Lung microvascular endothelial cell (primary cell): Measurements from ENCODE around the gene BBC3. TPM values are rescaled to one million over a fixed set of nuclear protein-coding genes. Genes with fewer than 3 reads are reported as not detected.

Source experiments
- DNase-seq, 2 donors: peaks; one replicate each; pipeline versions ENCODE4 v3.0.0 to v3.0.0-alpha.2; 2010; ENCODE audit warnings: low read depth in 2 of 2
- total RNA-seq: library from RNA; depleted of rRNA; stranded (reverse); fragments of >200 nt; gene quantifications from 2 replicates; pipeline ENCODE4 v1.2.1, GENCODE V29; 2014

Gene BBC3
- total RNA-seq, 1 donor from 2014 or later: 16.5 TPM

DNA sequence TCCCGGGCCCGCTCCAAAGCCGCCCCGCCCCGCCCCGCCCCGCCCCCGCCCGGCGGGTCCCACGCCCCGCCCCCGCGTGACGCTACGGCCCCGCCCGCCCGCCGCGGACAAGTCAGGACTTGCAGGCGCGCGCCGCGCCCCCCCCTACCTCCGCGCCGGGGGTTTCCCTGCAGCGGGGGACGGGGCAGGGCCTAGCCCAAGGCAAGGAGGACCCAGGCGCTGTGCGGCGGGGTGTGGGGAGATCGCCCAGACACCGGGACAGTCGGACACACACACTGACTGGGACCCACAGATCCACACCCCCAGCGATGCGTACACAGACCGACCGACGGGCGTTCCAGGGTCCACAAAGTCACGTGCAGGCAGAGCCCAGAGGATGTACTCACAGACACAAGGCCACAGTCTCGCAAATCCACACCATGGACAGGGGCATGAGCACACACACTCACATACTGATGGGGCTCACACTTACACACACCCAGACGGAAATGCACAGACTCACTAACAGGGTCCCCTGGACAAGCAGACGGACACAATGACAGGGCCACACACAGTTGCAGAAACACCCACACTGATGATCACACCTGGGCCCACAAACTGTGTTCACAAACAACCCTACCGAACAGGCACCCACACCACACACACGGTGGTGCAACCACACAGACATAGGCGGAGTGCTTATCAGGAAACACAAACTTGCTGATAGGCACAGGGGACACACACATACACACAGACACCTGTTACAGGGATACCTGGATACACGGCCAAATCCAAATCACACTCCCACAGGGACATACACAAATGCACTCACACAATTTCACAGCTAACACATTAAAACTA lies 436 bp upstream of the BBC3 start:
- peak; percentile 91 to 95 for DNase-seq

DNA sequence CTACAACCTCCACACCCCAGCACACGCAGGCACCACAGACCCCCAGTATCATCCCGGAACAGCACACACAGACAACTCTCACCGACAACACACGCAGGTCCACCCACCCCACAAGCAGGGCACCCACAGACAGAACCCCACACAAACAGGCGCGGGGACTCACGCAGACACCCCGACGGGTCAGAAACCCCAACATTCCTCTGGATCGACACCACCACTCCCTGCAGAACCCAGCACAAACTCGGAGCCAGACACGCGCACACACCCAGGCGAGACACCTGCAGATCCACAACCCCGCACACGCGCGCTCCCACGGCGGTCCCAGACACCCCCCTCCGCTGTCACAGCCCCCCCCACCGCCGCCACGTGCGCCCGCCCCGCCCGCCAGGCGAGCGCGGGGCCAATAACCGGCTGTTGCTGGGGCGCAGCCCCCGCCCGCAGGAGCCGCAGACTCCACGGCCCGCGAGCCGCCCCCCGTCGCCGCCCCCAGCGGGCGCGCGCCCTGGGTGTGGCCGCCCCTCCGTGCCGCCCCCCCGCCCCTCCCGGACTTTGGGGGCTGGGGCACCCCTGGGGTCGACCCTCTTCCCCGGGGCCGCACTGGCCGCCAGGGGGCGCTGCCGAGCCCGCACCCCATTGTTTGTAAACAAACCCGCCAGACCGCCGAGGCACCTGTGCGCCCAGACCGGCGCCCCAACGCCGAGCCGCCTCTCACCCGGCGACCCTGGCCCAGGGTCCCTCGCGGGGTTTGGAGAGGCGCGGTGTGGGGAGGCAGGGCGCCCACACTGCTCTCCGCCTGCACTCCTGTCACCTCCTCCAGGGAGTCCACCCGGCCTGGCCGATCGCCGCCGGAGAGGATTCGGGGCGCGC lies 712 bp downstream of the BBC3 start:
- peak; percentile 62 to 71 for DNase-seq

DNA sequence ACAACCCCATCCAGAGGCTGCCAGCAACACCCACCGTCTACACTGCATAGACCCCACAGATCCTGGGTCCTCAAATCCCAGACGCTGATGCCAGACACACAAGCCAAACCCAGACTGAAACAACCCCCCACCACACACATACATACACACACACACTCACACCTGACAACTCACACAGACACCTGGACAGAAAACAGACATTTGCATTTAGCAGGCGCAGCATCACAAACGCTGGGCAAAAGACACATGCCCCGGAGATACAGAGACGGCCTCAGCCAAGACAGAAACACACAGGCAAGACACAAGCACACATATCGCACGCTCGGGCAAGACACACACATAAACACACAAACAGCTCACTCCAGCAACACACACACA lies 1.3 kb downstream of the BBC3 start:
- peak in 1 of 2 donors; percentile 39 for DNase-seq

DNA sequence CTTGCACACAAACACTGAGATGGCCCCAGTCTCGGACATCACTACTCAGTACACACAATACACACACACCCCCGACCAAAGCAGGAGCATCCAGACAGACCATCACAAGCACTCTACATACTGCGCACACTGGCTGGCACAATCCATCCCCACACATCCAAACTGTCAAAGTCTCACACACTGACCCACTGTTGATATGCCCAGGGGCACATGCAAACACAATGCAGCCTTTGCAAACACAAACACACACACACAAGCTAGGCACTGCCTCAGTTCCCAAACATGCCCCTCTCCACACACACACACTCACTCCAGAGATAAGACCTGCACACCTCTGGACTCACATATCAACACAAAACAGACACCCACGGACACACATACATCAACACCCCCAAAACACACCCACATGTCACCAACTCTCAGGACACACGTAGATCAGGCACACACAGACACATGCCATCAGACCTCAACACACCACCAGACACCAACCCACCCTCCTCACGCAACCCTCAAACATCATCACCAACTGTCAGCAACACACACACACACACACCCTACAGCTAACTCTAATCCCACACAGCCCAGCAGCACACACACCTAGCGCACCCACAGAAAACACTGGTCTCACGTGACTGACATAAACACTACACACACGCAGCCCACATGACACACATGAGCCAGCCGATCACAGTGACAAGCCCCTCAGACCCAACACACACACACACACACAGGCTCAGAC lies 1.9 kb downstream of the BBC3 start:
- DNase-seq: peak; percentile 58 to 64

DNA sequence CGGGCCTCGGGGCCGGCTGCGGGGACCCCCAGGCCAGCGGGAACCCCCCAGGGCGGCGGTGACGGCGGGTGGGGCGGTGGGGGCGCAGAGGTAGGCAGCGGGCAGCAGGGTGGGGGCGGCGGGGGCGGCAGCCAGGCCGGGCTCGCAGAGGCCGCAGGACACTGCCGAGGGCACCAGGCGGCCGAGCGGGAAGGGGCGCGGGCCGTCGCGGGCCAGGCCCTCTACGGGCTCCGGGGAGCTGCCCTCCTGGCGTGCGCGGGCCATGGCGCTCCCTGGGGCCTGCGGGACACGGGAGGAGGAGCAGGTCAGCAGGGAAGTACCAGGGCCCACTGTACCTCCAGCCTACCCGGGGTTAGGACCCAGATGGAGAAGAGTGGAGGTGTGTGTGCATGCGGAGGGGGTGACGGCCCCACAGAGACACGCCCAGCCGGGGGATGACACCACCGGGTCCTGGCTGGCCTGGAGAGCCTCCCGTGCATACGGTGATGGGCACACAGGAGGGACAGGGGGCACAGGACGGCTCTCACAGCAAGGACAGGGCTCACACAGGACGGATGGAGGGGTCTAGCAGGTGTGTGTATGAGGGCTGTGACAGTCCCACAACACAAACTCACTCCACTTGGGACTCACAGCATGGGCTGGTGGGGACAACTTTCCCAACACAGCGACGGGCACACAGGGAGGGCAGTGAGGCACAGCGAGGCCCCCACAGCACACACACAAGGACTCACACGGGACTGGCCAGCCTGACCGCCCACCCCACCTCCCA lies 2.6 kb downstream of the BBC3 start:
- DNase-seq: peak; percentile 49 to 62

DNA sequence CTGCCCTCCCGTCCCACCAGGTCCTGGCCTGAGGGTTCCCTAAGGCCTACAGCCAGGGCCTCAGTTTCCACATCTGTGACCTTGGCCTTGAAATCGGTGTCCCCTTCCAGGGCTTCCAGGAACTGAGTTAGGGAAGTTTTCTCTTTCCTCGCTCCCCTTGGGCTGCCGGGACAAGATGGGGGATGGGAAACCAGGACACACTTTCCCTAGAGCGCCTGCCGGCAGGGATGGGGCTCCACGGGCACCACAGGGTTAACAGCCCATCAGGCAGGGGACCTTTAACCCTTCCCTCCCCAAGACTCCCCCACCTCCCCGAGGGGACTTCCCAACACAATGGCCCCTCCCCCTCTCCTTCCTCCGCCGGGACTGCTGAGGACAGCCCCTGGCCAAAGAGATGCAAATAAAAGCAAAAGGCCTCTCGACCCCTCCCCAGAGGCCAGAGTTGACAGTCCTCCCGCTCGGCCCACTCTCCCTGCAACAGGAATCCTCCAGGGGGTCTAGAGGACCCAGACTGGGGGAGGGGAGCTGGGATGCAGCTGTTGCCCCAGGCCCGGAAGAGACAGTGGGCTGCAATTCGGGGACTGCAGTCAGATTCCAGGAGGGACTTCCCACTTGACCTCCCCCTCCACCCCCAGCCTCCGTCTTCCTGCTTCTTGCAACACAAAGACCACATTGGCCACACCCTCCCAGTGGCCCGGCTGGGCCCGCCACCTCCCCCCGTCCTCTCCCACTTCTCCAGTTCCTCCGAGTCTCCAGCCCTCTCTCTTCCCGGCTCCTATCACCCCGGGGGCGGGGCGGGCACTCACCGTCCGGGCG lies 3.4 kb downstream of the BBC3 start:
- DNase-seq: peak; percentile 67 to 93

DNA sequence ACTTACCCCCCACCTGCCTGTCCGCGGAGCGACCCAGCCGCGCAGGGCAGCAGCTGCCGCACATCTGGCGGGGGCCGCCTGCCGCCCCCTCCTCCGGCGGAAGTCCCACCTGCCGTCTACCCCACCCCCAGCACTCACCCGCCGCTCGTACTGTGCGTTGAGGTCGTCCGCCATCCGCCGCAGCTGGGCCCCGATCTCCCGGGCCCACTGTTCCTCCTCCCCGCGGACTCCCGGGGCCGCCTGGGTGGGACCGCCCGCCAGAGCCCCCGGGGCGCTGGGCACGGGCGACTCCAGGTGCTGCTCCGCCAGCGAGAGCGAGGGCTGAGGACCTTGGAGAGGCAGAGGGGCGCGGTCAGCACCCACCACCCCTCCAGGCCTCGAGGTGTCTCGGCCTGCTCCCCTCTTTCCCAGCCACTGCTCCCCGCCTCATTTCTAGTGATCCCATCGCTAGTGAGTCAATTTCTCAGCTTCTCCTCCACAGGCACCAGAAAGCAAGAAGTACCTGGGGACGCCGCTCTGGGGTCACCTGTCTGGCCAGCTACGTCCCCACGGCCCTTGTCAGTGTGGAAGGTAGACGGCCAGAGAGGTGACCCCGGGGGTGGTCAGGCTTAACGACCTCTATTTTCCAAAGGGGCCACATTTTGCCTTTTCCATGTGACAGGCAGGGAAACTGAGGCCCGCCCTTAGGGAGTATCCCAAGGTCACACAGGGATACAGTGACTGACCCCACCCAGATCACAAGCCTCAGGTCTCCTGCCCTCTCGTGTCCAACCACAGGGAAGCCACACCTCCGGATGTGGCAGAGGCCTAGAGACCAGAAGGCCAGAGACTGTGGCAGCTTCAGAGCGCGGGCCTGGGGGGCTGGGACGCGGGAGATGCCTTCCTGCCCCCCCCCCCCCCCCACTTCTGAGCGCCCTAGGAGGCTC lies 4.3 kb downstream of the BBC3 start:
- peak; percentile 59 to 60 for DNase-seq

DNA sequence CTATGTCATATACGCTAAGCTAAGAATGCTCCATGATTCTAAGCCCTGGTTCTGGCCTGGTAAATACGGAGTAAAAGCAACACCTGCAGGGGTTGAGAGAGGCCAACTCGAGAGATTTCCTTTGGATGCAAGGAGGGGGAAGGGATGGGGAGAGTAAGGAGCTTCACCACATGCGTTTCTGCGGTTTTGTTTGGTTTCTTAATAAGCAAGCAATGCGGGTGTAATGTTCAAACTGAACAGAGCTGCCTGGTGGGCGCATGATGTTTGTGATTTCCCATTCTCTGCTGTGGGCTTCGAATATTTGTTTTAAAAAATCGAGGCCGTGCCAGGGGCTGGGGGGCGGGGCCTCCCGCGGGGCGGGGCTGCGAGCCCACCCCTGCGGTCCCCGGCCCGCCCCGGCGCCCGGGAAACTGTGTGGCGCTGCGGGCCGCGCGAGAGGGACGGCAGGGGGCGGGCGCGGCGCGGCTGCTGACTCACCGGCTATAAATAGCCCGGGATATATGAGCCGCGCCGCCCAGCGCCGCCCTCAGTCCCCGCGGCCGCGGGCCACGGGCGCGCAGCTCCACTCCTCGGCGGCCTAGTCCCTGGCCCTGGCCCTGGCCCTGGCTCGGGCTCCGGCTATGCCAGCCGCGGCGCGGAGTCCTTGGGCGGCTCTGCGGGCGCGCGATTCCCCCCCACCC lies 5.1 kb downstream of the BBC3 start:
- DNase-seq: peak; percentile 90 to 92

DNA sequence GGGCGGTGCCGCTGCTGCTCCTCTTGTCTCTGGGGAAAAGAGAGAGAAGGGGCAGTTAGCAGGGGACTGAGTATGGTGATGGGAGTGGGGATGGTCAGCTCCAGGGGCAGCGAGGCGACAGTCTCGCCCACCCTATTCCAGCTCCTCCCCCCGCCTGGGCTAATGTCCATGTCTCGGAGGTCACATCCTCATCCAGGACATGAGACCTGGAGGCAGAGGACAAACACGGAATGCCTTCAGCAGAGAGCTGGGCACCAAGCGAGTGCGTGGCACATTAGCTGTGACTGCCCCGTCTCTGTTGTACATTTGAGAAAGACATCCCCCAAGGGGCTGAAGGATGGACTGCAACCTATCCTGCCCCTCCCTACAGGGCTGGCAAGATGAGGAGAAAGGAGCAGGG lies 9.1 kb downstream of the BBC3 start:
- no peak for DNase-seq

DNA sequence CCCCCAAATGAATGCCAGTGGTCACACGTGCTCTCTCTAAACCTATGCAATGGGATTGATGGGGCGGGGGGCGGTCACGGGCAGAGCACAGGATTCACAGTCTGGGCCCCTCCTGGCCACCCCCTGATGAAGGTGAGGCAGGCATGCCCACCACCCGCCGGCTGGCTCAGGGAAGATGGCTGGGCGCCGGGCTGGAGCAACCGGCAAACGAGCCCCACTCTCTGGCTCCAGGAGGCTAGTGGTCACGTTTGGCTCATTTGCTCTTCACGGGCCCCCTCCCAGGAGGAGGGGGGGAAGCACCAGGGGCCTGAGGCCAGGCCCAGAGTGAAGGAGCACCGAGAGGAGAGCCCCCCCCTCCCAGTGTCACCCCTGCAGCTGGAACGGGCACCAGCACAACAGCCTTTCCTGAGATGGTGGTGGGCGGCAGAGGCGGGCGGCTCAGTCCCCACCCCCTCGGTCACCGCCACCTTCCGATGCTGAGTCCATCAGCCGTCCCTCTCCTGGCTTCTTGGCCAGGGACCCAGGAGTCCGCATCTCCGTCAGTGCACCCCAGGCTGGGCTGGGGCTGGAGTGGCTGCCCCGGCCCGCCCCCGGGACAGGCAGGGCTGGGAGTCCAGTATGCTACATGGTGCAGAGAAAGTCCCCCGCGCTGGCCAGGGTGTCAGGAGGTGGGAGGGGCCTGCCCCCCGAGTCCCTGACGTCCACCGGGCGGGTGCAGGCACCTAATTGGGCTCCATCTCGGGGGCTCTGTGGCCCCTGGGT lies 9.7 kb downstream of the BBC3 start:
- DNase-seq: no peak

DNA sequence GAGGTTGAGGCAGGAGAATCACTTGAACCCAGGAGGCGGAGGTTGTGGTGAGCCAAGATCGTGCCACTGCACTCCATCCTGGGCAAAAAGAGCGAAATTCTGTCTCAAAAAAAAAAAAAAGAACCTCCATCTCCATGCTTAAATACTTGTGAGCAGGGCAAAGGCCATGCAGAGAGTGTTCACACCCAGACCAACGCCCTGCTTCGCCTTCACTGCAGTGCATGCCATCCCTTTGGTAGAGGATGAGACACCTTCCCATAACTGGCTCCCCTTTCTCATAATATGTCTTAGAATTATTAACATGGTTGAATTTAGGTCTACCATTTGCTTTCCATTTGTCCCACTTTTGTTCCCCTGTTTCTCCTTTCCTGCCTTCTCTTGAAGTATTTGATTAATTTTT lies 15.4 kb downstream of the BBC3 start:
- no peak for DNase-seq

DNA sequence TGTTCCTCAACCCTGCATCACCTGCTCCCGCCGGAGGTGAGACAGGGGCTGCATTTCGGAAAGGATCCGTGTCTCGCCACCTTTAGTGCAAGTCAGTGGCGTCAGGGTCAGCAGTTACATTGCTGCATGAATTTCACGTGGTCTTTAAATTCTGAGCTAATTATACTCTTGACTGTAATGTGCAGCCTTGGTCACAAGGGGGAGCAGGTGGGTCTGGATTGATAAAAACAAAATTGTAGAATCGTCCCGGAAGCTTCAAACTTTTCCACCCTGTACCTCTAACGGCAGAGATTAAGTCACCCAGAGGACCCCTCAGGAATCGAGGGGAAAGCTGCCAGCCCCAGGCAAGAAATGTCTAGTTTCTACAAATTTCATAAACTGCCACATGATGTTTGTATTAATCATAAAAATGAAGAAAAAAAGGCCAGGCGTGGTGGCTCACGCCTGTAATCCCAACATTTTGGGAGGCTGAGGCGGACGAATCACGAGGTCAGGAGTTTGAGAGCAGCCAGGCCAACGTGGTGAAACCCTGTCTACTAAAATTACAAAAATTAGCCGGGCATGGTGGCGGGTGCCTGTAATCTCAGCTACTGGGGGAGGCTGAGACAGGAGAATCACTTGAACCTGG lies 20.2 kb downstream of the BBC3 start:
- peak; percentile 79 to 86 for DNase-seq

DNA sequence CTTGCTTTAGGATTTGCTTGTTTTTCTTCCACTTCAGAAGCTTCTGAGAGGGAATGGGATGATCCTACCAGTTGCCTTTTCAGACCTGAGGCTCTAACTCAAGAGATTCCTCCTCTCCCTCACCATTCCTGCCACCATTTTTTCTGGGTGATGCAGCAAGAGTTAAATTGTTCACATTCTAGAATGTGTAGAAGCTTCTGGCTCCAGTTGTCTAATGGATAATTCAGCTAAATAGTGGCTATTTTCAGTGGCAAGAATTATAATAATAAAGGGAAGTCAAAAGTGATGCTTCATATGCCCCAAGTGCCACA lies 20.9 kb downstream of the BBC3 start:
- no peak for DNase-seq

DNA sequence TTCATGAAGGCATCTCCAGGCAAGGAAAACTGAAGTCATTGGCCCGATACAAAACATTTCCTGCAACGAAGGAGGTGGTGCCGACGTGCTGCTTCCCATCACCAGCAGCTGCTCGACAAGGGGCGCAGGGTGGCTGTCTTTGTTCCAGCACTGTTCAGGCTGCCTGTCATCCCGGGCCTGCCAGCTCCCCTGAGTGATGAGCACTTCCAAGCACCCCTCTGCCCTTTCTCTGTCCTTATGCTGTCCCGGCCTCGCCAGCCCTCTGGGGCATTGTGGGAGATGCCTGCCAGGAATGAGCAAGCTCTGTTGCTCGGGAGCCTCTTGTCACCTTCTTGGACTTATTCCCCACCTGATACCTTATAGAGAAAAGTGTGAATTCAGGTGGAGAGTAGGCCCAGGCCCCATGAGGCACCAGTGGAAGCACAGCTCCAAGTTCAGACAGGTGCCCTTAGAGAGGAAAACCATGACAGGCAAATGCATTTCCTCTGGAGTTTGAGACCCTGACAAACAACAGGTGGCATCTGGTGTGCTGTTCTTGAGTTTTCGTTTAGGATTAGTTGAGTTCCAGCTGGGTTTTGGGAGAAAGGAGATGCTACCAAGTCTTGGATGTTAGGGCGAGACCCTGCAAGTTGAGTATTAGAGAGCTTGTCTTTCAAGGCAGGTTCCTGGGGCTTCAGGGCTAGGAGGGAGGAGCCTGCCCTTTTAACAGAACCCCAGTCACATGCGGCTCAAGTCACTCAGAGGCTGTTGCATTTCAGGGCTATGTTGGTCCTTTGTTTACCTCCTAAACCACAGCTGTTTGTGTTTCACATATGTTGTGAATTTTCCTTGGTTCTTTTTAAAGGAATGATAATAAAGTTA lies 21.4 kb downstream of the BBC3 start:
- DNase-seq: no peak

DNA sequence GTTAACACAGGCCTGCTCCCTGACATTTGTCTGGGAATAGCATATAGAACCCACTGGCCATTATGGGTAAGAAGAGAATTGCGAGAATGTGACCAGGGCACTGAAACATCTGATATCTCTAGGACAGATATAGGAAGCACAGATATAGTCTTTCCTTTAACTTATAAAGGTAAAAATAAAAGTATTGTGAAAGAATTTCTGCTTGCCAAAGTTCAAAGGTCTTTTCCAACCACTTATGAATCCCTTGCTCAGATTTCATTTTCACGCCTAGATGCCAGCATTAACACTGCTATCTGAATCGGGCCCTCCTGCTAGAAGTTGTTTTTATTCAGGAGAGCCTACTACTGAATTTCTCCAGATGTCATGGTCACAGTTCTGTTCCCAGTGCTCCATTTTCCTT lies 27.7 kb downstream of the BBC3 start:
- no peak for DNase-seq

DNA sequence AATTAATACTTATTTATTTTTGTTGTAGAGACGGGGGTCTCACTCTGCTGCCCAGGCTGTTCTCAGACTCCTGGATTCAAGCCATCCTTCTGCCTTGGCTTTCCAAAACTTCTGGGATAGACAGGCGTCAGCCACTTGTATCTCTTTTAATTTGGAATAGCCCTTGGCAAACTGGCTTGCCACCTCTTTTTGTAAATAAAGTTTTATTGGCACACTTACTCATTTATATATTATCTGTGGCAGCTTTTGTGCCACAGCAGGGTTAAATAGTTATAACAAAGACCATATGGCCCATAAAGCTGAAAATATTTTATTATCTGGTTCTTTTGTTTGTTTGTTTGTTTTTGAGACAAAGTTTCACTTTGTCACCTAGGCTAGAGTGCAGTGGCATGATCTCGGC lies 30.5 kb downstream of the BBC3 start:
- DNase-seq: no peak

DNA sequence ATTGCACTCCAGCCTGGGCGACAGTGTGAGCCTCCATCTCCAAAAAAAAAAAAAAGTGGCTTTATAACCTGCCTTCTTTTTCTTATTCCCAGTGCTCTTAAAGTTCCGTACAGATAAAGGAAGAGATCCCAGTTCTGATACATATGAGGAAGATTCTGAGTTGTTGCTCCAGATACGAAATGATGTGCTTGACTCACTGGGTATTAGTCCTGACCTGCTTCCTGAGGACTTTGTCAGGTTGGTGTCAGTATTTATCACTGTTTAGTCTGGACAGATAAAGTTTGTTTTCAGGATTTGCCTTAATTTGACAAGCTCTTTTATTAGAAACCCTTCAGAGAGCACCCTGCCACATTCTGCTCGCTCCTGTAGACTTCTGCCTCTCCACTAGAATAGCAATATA lies 33.9 kb downstream of the BBC3 start:
- DNase-seq: no peak
